Stimulated activated memory B cell treated with anti-CD40 and anti-IgM and Interleukin-4, amounts not matched to agents 10 μg/mL and 1 μg/mL and 100 μg/mL, for 72 hours (primary cell): ENCODE measurements around the gene KIAA1755.

ENCODE experiments used
- ATAC-seq: fragments of 150-1000 bp; cut with Tn5 transposase; 2 replicates; pipeline ENCODE4 v1.10.0; 2021
- H3K27ac Mint-ChIP-seq: one replicate; pipeline ENCODE4 v1.8.0; 2022; ENCODE audit warnings: mild to moderate bottlenecking, mixed read lengths
- H3K27me3 Mint-ChIP-seq: one replicate; pipeline ENCODE4 v1.8.0; 2022; ENCODE audit warnings: mixed read lengths
- H3K36me3 Mint-ChIP-seq: one replicate; pipeline ENCODE4 v1.8.0; 2022; ENCODE audit warnings: mixed read lengths
- H3K4me1 Mint-ChIP-seq: one replicate; pipeline ENCODE4 v1.8.0; 2022; ENCODE audit warnings: mixed read lengths
- H3K4me3 Mint-ChIP-seq: one replicate; pipeline ENCODE4 v1.8.0; 2022; ENCODE audit warnings: mild to moderate bottlenecking, moderate library complexity, mixed read lengths
- H3K9me3 Mint-ChIP-seq: one replicate; pipeline ENCODE4 v1.8.0; 2022; ENCODE audit warnings: mixed read lengths

Gene KIAA1755

GRCh38 chr20:38161412-38161774 is 99.1 kb downstream of the KIAA1755 start:
- Mint-ChIP-seq H3K36me3 (peaks cover 12% of the 10 kb centered on the region), H3K27ac (no peak overlapping the region), H3K4me1 (peaks cover 52% of the 10 kb centered on the region), H3K27me3 (no peaks in the 10 kb centered on the region), H3K9me3 (no peaks in the 10 kb centered on the region), H3K4me3 (no peak overlapping the region)
- no peak for ATAC-seq
